ENCODE measurements around the gene VAV3. TPM values are rescaled to one million over a fixed set of nuclear protein-coding genes. Genes with fewer than 3 reads are reported as not detected.
"Not testable (repeated sequence)": the region's sequence is repeated elsewhere in the genome, so short reads cannot be mapped to it uniquely, and the experiment has no call there.

Gene VAV3
- total RNA-seq, 1 donor from 2014 or later = 126 TPM

- peak; percentile 97 for DNase-seq (ENCODE audit: low read depth)
Observed at GRCh38 chr1:107683191-107683657, 281.8 kb downstream of the VAV3 start.

GRCh38 chr1:107682467-107682866, 282.5 kb downstream of the VAV3 start:
- peak; percentile 87 for DNase-seq (ENCODE audit: low read depth)

GRCh38 chr1:107681001-107681479, 283.9 kb downstream of the VAV3 start:
- DNase-seq (ENCODE audit: low read depth) = no peak

- DNase-seq (ENCODE audit: low read depth) = no peak
Observed at GRCh38 chr1:107680579-107680985, 284.4 kb downstream of the VAV3 start.

- no peak for DNase-seq (ENCODE audit: low read depth)
Observed at GRCh38 chr1:107679411-107679953, 285.5 kb downstream of the VAV3 start.

GRCh38 chr1:107678993-107679392, 286.0 kb downstream of the VAV3 start:
- no peak for DNase-seq (ENCODE audit: low read depth)

GRCh38 chr1:107677697-107678096, 287.3 kb downstream of the VAV3 start:
- no peak for DNase-seq (ENCODE audit: low read depth)

- DNase-seq (ENCODE audit: low read depth) = no peak
Observed at GRCh38 chr1:107674486-107674885, 290.5 kb downstream of the VAV3 start.

- no peak for DNase-seq (ENCODE audit: low read depth)
Observed at GRCh38 chr1:107673006-107673405, 292.0 kb downstream of the VAV3 start.

- DNase-seq (ENCODE audit: low read depth) = no peak
Observed at GRCh38 chr1:107670397-107671040, 294.5 kb downstream of the VAV3 start.

- DNase-seq (ENCODE audit: low read depth) = peak; percentile 96
Observed at GRCh38 chr1:107669996-107670395, 295.0 kb downstream of the VAV3 start.

- DNase-seq (ENCODE audit: low read depth) = no peak
Observed at GRCh38 chr1:107668762-107669161, 296.2 kb downstream of the VAV3 start.

- DNase-seq (ENCODE audit: low read depth) = no peak
Observed at GRCh38 chr1:107666493-107666892, 298.5 kb downstream of the VAV3 start.

- DNase-seq (ENCODE audit: low read depth) = peak; percentile 95
Observed at GRCh38 chr1:107664982-107665925, 299.7 kb downstream of the VAV3 start.

- DNase-seq (ENCODE audit: low read depth) = no peak
Observed at GRCh38 chr1:107662971-107663370, 302.0 kb downstream of the VAV3 start.

- DNase-seq (ENCODE audit: low read depth) = no peak
Observed at GRCh38 chr1:107661158-107661557, 303.8 kb downstream of the VAV3 start.

GRCh38 chr1:107659961-107660360, 305.0 kb downstream of the VAV3 start:
- no peak for DNase-seq (ENCODE audit: low read depth)

- no peak for DNase-seq (ENCODE audit: low read depth)
Observed at GRCh38 chr1:107657356-107657755, 307.6 kb downstream of the VAV3 start.

GRCh38 chr1:107653765-107654164, 311.2 kb downstream of the VAV3 start:
- DNase-seq (ENCODE audit: low read depth) = no peak

- no peak for DNase-seq (ENCODE audit: low read depth)
Observed at GRCh38 chr1:107653005-107653404, 312.0 kb downstream of the VAV3 start.

GRCh38 chr1:107650825-107651224, 314.2 kb downstream of the VAV3 start:
- not testable (repeated sequence) for DNase-seq (ENCODE audit: low read depth)

- peak; percentile 85 for DNase-seq (ENCODE audit: low read depth)
Observed at GRCh38 chr1:107649023-107649422, 316.0 kb downstream of the VAV3 start.

Measured in renal cortical epithelial cell (primary cell).